HepG2 (cell line): ENCODE measurements around the gene ZNF22. TPM values are rescaled to one million over a fixed set of nuclear protein-coding genes. Genes with fewer than 3 reads are reported as not detected.

Experiments
- ATF7 ChIP-seq, 2 experiments: fragments of 450-650 bp in 1 of 2; sonication (generic) in 1 of 2; formaldehyde crosslinking in 1 of 2; IDR thresholded peaks; 2 replicates each; pipeline versions ENCODE4 v1.4.0 to v1.6.1; 2016 to 2020; ENCODE audit warnings: antibody characterized with exemption in 1 of 2, mild to moderate bottlenecking in 1 of 2, missing genetic modification reagents in 1 of 2
- JUN ChIP-seq: sonication (generic); formaldehyde crosslinking; IDR thresholded peaks from 2 replicates; pipeline ENCODE4 v1.4.0; 2020; ENCODE audit warnings: mild to moderate bottlenecking, missing genetic modification reagents
- MEIS2 ChIP-seq: sonication (generic); formaldehyde crosslinking; IDR thresholded peaks from 2 replicates; pipeline ENCODE4 v1.9.0; 2021; ENCODE audit warnings: mild to moderate bottlenecking, missing genetic modification reagents
- MYC ChIP-seq: sonication (generic); formaldehyde crosslinking; IDR thresholded peaks from 2 replicates; pipeline ENCODE4 v1.9.0; 2021; ENCODE audit warnings: missing genetic modification reagents, borderline replicate concordance
- NR2F1 ChIP-seq, 2 experiments: fragments of 450-650 bp in 1 of 2; formaldehyde crosslinking in 1 of 2; IDR thresholded peaks; 2 replicates each; pipeline versions ENCODE4 v1.5.0 to v1.6.1; 2016 to 2020; ENCODE audit warnings: mild to moderate bottlenecking in 1 of 2, missing compliant biosample characterization in 1 of 2, missing genetic modification reagents in 1 of 2, moderate library complexity in 1 of 2
- NRL ChIP-seq: sonication (generic); formaldehyde crosslinking; IDR thresholded peaks from 2 replicates; pipeline ENCODE4 v1.5.0; 2020; ENCODE audit warnings: missing genetic modification reagents, mild to moderate bottlenecking, moderate library complexity, borderline replicate concordance
- ZNF33A ChIP-seq: sonication (generic); formaldehyde crosslinking; IDR thresholded peaks from 2 replicates; pipeline ENCODE4 v1.5.1; 2020; ENCODE audit warnings: missing genetic modification reagents, mild to moderate bottlenecking, moderate library complexity, borderline replicate concordance
- polyA plus RNA-seq, 8 experiments: library from polyadenylated mRNA; depleted of rRNA in 3 of 8; stranded (reverse) in 7 of 8; unstranded in 1 of 8; fragments of >200 nt; fragmentation: Illumina TruSeq in 4 of 8; extraction: Trizol in 4 of 8; gene quantifications; 2 replicates each; pipeline versions ENCODE4 v1.2.1 to v1.2.3, GENCODE V29; 2011 to 2016; ENCODE audit warnings: low read depth in 4 of 8, missing spikeins in 1 of 8, mixed read lengths in 1 of 8; ENCODE audit not compliant: insufficient read depth in 1 of 8
- total RNA-seq, 5 experiments: library from RNA; depleted of rRNA; stranded (reverse); fragments of >200 nt; fragmentation: Illumina TruSeq; extraction: Trizol; gene quantifications; 2 replicates each; pipeline ENCODE4 v1.2.3, GENCODE V29; 2016; ENCODE audit warnings: low read depth in 1 of 5
- TF ChIP-seq, protein P1 (sequence below): sonication (generic); formaldehyde crosslinking; IDR thresholded peaks from 2 replicates; pipeline ENCODE4 v1.4.0; 2020; ENCODE audit warnings: missing genetic modification reagents, borderline replicate concordance
- TF ChIP-seq, protein P2 (sequence below): sonication (generic); formaldehyde crosslinking; IDR thresholded peaks from 2 replicates; pipeline ENCODE4 v1.4.0; 2020; ENCODE audit warnings: mild to moderate bottlenecking, missing genetic modification reagents
- TF ChIP-seq, protein P3 (sequence below): sonication (generic); formaldehyde crosslinking; IDR thresholded peaks from 2 replicates; pipeline ENCODE4; 2020; ENCODE audit warnings: missing genetic modification reagents, mild to moderate bottlenecking, borderline replicate concordance
- TF ChIP-seq, protein P4 (sequence below): sonication (generic); formaldehyde crosslinking; IDR thresholded peaks from 2 replicates; pipeline ENCODE4 v1.5.1; 2020; ENCODE audit warnings: mild to moderate bottlenecking, missing genetic modification reagents, borderline replicate concordance

Gene ZNF22
- total and polyA plus RNA-seq, 2 of the 13 experiments (the other 11 are each of a cell fraction or from before 2014, with no cell fraction given) = 0.40 to 1.3 TPM

DNA sequence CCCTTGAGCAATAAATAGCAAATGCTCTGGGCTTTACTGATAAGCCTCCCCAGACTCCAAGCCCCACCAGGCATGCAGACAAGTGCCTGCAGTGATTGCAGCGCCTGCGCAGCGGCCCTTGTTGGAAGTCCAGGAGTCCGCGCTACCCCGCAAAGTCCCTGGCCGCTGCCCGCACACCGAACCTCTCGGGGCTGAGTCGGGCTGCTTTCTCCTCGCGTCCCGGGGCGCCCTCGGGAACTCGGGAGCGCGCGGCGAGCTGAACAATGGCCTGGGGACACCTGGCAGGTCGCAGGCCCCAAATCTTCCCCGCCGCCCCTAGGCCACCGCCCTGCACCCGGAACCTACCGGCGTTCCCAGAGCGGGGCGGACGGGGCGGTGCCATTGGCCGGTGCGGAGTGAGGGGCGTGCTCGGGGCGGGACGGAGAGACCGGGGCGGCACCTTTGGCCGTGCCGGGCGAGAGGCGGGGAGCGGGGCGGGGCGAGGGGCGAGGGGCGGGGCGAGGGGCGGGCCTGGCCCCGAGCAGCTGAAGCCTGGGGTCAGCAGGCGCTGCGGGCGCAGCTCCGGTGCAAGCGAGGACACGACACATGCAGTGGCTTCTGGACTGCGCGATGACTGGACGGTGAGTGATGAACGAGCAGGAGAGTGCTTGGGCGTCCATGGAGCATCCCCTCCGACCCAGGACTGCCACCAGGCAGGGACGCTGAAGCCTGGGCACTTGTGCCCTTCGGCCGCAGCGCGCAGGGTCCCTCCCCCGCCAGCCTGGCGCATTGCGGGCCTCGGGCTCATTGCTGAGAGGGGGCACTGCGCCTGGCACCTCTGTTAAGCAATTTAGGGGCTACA is 41.3 kb upstream of the ZNF22 start, which contains the start of gene RASSF4 (continued):
- TF ChIP-seq, protein P1, sequence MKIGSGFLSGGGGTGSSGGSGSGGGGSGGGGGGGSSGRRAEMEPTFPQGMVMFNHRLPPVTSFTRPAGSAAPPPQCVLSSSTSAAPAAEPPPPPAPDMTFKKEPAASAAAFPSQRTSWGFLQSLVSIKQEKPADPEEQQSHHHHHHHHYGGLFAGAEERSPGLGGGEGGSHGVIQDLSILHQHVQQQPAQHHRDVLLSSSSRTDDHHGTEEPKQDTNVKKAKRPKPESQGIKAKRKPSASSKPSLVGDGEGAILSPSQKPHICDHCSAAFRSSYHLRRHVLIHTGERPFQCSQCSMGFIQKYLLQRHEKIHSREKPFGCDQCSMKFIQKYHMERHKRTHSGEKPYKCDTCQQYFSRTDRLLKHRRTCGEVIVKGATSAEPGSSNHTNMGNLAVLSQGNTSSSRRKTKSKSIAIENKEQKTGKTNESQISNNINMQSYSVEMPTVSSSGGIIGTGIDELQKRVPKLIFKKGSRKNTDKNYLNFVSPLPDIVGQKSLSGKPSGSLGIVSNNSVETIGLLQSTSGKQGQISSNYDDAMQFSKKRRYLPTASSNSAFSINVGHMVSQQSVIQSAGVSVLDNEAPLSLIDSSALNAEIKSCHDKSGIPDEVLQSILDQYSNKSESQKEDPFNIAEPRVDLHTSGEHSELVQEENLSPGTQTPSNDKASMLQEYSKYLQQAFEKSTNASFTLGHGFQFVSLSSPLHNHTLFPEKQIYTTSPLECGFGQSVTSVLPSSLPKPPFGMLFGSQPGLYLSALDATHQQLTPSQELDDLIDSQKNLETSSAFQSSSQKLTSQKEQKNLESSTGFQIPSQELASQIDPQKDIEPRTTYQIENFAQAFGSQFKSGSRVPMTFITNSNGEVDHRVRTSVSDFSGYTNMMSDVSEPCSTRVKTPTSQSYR = no peak
- TF ChIP-seq NR2F1 (CRISPR knock-in tag; IDR thresholded peaks at IDR 0.05) (peak in 1 of 2 experiments; percentile 27; a peak in 1 of 4 replicates), MEIS2 (peak; percentile 43), ZNF33A (no peak), MYC (CRISPR knock-in tag) (peak; percentile 67), JUN (CRISPR knock-in tag) (no peak), NRL (CRISPR knock-in tag) (peak; percentile 65), ATF7 (IDR thresholded peaks at IDR 0.05) (no peak), ATF7 (CRISPR knock-in tag; IDR thresholded peaks at IDR 0.05) (no peak)
- TF ChIP-seq, protein P2, sequence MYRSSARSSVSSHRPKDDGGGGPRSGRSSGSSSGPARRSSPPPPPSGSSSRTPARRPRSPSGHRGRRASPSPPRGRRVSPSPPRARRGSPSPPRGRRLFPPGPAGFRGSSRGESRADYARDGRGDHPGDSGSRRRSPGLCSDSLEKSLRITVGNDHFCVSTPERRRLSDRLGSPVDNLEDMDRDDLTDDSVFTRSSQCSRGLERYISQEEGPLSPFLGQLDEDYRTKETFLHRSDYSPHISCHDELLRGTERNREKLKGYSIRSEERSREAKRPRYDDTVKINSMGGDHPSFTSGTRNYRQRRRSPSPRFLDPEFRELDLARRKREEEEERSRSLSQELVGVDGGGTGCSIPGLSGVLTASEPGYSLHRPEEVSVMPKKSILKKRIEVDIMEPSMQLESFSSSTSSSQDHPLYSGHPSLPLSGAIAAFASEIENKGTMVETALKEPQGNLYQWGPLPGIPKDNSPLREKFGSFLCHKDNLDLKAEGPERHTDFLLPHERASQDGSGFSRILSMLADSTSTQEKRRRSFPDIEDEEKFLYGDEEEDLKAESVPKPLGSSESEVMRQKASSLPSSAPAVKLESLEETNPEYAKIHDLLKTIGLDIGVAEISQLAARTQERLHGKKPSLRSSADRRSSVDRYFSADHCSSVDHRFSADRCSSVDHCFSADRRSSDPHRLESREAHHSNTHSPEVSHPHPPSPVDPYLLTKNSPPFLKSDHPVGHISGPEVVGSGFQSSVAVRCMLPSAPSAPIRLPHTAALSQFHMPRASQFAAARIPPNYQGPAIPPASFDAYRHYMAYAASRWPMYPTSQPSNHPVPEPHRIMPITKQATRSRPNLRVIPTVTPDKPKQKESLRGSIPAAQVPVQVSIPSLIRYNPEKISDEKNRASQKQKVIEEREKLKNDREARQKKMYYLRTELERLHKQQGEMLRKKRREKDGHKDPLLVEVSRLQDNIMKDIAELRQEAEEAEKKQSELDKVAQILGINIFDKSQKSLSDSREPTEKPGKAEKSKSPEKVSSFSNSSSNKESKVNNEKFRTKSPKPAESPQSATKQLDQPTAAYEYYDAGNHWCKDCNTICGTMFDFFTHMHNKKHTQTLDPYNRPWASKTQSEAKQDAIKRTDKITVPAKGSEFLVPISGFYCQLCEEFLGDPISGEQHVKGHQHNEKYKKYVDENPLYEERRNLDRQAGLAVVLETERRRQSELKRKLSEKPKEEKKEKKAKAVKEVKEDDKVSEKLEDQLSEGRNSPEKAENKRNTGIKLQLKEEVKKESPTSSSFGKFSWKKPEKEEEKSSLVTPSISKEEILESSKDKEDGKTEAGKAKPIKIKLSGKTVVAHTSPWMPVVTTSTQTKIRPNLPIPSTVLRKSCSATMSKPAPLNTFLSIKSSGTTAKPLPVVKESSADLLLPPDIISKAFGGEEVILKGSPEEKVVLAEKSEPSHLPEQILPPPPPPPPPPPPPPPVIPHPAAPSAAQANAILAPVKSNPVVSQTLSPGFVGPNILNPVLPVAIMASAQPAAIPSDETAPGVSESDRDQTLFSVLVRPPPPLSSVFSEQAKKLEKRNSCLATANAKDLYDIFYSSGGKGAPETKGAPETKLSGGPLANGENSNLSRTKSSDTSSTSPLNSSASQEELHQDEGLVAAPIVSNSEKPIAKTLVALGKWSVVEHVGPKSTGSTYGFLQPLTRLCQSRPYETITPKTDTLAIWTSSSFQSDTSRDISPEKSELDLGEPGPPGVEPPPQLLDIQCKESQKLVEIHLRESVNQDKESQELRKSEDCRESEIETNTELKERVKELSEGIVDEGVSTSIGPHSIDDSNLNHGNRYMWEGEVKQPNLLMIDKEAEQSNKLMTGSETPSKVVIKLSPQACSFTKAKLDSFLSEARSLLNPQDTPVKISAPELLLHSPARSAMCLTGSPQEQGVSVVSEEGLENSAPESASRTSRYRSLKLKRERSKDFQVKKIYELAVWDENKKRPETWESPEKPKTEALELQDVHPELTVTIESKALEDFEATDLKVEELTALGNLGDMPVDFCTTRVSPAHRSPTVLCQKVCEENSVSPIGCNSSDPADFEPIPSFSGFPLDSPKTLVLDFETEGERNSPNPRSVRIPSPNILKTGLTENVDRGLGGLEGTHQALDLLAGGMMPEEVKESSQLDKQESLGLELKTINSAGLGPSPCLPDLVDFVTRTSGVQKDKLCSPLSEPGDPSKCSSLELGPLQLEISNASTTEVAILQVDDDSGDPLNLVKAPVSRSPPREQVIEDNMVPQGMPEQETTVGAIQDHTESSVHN (CRISPR knock-in tag) = 0 out of 2 replicates have a peak, but pooled peaks have one; percentile 34
- TF ChIP-seq, protein P3, sequence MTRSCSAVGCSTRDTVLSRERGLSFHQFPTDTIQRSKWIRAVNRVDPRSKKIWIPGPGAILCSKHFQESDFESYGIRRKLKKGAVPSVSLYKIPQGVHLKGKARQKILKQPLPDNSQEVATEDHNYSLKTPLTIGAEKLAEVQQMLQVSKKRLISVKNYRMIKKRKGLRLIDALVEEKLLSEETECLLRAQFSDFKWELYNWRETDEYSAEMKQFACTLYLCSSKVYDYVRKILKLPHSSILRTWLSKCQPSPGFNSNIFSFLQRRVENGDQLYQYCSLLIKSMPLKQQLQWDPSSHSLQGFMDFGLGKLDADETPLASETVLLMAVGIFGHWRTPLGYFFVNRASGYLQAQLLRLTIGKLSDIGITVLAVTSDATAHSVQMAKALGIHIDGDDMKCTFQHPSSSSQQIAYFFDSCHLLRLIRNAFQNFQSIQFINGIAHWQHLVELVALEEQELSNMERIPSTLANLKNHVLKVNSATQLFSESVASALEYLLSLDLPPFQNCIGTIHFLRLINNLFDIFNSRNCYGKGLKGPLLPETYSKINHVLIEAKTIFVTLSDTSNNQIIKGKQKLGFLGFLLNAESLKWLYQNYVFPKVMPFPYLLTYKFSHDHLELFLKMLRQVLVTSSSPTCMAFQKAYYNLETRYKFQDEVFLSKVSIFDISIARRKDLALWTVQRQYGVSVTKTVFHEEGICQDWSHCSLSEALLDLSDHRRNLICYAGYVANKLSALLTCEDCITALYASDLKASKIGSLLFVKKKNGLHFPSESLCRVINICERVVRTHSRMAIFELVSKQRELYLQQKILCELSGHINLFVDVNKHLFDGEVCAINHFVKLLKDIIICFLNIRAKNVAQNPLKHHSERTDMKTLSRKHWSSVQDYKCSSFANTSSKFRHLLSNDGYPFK = peak; percentile 61; the same call in 1 of the 2 replicates
- TF ChIP-seq, protein P4, sequence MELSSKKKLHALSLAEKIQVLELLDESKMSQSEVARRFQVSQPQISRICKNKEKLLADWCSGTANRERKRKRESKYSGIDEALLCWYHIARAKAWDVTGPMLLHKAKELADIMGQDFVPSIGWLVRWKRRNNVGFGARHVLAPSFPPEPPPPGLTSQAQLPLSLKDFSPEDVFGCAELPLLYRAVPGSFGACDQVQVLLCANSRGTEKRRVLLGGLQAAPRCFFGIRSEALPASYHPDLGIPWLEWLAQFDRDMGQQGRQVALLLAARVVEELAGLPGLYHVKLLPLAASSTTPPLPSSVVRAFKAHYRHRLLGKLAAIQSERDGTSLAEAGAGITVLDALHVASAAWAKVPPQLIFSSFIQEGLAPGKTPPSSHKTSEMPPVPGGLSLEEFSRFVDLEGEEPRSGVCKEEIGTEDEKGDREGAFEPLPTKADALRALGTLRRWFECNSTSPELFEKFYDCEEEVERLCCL = no peak
